ENCODE data around the gene PLEKHA6.

Gene PLEKHA6

DNA sequence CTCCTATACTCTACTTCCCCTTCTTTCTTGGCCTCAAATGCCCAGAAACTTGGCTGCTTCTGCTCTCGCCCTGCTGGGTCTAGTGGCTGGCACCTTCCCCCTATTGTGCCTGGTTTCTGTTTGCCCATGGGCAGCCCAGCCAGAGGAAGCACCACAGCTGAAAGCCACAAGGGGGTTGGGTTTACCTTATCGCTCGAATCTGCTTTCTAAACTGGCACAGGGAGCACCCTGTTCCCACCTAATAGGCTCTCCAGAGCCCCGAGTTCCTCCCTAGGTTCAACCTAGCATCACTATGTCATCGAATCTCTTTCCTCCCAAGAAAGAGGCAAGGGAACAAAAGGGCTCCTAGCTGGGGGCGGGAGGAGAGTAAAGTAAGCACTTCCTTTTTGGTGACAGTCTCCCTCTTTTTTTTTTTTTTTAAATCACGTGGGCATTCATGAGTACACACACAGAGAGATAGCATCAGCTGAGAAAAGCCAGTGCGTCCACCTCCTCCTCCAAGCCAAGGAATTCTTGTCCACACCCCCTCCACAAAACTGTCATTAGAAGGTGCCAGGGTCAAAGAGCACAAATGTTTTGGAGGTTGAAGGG lies 72.8 kb downstream of the PLEKHA6 start:
- no peak for DNase-seq (ENCODE audit: low read depth in 2 of 2)

DNA sequence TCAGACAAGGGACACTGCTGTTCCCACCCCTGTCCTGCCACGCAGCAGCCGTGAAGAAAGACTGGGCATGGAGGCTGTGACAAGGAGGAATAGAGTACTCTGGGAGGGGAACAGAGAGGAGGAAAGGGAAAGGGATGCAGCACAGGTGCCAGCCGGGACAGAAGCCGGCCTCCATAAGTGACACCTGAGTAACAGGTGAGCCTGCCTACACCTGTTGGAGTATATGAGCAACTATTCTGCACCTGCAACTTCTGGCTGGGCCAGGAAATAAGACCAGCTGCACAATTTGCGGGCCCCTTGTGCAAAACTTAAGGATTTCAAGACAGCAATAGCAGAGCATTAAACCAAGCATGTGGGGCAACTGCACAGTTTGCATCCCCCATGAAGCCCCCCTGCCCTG lies 73.4 kb downstream of the PLEKHA6 start:
- no peak for DNase-seq (ENCODE audit: low read depth in 2 of 2)

DNA sequence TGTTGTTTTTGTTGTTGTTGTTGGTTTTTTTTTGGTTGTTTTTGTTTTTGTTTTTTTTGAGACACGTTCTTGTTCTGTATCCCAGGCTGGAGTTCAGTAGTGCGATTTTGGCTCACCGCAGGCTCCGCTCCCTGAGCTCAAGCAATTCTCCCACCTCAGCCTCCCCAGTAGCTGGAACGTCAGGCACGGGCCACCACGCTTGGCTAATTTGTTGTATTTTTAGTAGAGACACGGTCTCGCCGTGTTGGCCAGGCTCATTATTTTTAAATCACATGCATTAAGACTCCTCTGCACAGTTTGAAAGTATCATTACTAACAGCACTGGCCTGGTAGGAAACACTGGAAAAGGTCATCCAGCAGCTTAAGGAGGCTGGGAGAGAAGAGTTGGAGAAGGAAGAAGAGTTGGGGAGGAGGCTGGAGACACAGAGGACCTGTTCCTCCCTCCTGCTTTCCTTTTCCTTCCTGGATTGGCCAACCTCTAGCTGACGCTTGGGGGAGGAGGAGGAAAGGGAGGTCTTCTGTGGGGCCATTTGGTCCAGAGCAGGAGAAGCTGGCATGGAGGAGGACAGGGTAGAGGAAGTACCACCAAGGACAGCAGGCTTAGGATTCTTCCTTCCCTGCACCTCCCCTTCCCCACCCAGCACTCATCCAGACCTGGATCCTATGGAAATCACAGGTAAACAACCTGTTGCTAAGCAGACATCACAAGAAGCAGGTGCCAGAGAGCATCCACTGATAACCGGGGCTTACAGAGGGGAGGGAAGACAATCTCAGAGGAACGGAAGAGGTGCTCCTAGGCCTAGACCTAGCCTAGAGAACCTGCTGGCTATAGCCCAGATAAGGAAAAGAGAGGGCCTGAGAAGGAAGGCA lies 74.1 kb downstream of the PLEKHA6 start:
- no peak for DNase-seq (ENCODE audit: low read depth in 2 of 2)

DNA sequence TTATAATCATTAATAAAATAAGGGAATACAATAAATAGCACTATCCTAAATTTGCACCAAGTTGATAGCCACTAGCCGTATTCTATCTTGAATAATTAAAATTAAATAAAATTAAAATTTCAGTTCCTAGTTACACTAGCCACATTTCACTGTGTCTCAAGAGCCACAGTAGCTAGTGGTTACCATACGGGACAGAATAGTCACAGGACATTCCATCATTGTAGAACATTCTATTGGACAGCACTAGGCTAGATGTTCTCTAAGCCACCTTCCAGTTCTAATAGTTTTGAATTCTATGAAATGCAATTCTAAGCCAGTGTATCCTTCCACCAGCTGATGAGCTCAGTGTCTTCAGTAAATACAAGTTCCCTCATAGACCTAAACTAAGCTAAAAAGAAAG lies 74.8 kb downstream of the PLEKHA6 start:
- DNase-seq (ENCODE audit: low read depth in 2 of 2), result no peak

DNA sequence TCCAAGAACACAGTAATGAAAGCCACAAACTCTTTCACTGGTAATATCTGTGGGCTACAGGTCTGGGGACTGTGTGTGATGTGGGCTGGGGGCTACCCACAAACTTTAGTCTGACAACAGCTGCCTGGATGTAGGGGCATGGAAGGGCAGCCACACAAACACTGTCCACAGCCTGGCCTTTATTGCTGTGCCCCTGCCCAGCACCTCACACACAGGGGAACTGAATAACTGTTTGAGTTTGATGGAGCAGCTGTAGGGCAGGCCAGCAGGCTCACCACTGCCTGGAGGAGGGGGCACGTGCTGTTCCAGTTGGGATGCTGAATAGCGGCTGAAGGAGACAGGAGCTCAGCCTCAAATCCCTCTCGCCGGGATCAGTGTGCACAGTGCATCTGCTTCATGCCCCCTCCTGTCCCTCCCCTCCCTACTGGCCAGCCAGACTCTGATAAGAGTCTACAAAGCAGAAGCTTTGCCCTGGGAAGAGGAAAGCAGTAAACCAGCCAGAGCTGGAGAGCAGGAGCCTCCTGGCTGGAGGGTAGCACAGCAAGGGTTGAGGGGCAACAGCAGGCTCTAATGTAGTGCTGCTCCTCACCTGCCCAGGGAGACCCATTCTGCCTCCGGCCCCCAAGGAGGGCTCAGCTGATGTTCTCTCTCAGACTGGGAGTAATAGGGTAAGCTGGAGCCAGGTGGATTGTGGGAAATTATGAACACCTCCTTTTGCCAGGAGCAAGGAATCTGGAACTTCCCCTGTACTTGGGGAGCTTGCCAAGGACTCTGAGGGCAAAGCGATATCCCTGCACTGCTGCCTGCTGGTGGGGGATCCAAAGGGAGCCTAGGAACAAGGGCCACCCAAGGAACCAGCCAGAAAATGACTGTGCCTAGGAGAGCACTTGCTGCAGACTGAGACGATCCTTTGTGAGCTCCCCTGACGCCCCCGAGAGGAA lies 75.7 kb downstream of the PLEKHA6 start:
- DNase-seq (ENCODE audit: low read depth in 2 of 2), result no peak

DNA sequence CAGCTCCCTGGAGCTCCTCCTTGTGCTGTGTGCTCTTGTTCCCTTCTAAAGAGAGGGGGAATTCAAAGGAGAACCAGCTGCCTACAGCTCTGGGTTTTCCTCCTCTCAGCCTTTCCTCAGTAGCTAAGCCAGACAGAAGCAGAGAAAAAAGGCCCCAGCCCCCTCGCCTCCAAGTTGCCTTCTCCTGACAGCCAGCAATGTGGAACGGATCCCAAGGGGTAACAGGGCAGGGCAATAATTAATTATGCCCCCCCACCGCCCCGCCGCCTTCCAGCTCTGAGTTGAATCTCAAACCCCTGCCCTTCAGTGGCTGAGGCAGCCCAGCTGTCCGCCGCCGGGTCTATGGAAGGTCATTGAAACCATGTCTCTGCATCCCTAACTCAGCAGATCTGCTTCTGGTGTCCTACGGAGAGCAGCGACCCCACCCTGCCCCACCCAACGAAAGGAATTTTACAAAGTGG lies 76.9 kb downstream of the PLEKHA6 start:
- DNase-seq (ENCODE audit: low read depth in 2 of 2), result no peak

DNA sequence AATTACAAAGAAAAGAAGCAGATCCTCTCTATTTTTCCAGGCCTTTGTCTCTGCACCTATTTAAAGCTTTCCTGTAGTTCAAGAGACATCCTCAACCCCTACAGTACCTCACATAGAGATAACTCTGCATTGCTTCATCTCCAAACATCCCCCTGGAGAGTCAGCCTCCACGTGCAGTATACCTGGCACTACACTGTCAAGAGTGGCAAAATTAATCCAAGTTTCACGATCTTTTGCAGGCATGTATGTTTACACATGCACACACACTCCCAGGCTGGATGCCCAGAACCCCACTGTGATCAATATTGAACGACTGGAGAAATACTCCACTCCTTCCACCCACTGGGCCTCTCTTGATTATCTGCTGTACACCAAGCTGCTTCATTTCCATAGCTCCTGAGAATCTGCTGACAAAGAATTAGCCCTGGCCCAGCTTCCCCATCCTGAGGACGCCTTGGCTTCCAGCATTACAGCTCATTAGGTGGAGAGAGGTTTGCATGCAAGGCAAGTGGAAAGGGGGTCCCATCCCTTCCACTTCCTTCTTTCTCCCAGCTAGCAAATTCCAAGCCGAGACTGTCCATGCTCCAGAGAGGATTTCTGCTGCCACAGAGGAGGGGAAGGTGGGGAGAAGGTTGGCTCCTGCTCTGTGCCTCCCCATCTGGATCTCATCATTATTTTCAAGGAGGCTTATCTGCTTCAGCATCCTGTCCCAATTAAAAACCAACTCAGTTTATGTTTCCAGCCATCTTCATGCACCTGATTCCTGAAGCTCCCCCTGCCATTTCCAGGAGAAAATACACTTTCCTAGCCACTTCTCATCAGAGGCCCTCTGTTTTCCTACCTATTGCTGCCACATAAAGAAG lies 79.4 kb downstream of the PLEKHA6 start:
- no peak for DNase-seq (ENCODE audit: low read depth in 2 of 2)

DNA sequence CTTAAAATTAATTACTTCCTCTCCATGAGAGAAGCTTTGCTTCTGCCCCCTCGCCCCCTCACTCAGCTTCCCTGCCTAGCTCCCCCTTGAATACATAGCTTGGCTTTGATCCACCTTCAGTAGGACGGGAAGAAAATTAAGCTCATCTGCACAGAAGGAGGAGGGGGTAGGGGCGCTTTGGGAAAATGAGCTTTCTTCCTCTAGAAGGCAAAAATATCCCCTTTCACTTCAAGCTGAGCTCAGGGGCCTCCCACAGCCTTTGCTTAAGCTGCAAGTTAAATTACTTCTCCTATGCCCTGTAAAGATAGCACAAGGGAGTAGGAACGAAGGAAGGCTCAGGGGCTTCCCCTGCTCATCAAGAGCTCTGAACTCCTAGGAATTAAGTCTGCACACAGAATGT lies 80.8 kb downstream of the PLEKHA6 start:
- no peak for DNase-seq (ENCODE audit: low read depth in 2 of 2)

DNA sequence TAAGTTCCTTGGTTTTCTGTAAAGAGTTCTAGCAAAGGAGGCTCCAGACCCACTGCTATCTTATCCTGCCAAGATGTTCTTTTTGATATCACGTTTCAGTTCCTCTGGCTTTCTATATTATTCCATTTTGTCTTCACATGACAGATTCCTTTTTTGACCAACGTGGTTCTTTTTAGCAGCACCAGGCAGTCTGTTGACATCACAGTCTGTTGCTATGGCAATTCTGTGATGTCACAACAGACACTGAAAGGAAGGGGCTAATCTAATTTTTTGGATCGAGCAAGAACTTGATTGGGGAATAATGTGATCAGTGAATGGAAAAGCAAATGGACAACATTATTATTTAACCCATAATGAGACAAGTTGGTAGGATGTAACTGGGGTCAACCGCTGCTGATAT lies 81.5 kb downstream of the PLEKHA6 start:
- no peak for DNase-seq (ENCODE audit: low read depth in 2 of 2)

DNA sequence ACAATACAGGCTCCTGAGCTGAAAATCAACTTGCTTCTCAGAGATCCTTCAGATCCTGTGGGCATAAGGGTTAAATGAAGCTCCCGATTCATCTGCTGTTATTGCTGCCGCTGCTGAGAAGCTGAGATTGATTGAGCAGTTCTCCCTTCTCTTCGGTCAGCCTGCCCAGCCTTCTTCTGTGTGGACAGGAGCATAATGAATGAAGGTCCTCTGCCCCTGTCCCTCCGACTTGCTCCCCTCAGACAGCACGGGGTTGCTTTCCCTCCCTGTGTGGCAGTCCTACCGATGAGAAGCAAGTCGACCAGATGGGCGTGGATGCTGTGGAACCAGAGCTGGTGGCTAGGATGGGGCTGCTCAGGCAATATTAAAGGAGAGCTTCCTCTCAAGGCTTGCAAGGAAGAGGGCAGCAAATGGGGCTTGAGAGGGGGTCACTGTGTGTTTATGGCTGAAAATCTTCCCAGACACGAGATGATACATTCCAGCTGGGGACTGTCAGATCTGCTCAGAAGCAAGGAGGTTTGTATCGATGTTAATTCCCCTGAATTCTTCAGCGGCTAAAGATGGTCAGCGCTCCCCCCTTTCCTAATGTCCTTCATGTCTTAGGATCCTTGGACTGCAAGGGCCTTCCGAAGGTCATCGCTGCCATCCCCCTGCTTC lies 82.0 kb downstream of the PLEKHA6 start:
- DNase-seq (ENCODE audit: low read depth in 2 of 2), result no peak

DNA sequence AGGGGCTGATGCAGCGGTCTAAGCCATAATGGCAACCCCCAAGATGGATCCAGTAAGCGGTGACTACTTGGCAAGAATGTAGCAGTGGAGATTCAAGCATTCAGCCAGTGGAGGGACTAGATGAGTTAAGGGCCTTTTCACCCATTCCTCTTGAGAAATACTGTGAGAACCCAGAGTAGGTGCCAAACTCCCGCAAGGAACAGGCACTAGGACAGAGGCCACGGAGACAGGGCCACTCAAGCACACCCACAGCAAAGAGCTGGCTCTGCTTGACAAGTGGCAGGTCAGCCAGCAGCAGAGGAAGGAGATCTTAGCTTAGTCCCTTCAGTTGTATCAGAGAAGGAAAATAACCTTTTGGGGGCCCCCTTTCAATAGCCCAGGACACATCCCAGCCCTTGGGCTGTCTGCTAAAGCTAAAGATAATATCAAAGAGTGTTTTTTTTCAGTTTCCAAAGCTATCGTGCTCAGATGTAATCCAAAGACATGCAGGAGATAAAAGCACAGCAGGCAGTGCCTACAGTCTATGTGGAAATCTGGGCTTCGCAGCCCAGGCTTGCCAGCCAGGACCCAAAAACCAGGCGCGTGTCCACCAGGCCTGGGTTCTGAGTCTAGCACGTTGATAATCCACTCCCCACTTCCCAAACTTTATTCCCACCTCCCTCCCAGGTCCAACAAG lies 83.9 kb downstream of the PLEKHA6 start:
- no peak for DNase-seq (ENCODE audit: low read depth in 2 of 2)

DNA sequence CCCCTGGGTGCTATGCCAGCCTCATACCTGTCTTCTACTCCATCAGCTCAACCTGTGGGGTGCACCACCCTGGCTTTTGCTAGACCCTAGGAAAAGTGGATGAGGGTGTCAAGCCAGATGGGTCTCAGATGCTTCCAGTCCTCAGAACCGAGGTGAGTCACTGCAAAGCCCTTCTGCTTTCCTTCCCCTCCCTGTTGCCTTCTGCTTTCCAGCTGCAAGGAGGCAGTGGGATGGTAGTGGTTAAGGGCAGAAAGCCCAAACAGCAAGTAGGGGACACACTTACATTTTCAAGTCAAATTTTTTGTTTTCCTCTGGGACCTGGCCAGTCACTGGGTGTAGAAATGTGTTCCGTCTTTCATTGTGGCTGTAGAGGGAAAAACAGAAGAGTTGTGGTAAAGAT lies 85.3 kb downstream of the PLEKHA6 start:
- DNase-seq (ENCODE audit: low read depth in 2 of 2), result no peak

DNA sequence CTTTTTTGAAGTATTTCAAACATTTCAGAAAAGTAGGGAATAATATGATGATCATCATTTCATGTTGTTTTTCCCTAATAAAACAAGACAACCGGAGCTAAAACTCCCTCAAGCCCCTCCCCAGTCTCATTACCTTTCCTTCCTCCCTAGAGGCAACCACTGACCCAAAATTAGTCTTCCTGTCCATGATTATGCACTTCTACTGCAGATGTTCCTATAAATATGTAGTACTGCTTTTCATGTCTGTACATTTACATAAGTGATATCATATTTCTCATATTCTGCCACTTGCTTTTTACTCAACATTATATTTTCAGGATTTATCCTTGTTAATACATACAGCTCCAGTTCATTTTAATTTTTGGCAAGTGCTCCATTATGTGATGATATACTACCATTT lies 87.2 kb downstream of the PLEKHA6 start:
- DNase-seq (ENCODE audit: low read depth in 2 of 2), result no peak

DNA sequence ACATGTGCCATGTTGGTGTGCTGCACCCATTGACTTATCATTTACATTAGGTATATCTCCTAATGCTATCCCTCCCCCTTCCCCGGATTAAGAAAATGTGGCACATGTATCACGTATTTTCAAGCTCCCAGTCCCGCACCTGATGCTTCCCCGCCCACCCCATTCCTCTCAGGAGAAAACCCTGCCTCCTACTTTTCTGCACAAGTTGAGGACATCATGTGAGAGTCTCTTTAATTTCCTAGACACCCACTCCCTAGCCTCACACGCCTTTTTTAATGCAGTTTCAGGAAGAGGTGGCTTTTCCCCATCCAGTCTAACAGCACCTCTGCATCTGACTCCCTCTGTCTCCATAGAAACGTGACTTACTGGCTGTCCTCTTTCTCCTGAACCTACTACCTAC lies 87.8 kb downstream of the PLEKHA6 start:
- DNase-seq (ENCODE audit: low read depth in 2 of 2), result no peak

DNA sequence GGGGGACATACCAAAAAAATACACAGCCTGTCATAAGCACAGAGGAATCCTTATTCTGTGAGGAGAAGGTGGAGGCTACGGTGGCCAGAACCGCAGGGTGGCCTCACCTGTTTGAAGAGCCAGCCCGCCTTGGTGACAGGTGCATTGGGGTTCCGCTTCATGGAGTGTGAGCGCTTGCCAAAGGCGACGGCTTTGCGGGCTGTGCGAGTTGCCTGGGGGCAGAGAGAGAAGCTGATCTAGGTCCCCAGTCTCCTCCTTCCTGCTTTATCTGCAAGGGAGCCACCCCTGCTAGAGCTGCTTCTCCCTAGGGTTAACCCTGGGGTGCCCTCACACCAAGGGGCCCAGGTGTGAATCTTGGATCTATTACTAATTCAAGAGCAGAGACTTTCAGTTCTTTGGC lies 91.6 kb downstream of the PLEKHA6 start:
- no peak for DNase-seq (ENCODE audit: low read depth in 2 of 2)

DNA sequence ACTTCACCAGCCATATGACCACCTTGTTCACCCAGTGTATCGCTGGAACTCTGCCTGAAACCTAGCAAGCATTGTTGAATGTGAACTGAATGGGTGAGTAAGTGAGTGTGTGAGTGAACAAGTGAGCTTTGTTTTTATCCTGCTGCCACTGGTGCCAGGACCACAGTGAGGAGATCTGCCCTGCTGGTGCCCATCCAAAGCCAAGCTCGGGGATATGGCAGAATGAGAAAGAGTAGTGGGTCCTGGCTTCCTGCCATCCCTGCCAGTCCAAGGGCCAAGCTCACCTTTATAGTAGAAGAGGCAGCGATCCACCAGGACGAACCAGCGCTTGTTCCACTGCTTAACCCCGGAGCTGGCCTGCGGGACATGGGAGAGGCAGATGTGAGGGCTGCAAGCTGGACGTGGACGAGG lies 92.5 kb downstream of the PLEKHA6 start:
- no peak for DNase-seq (ENCODE audit: low read depth in 2 of 2)

DNA sequence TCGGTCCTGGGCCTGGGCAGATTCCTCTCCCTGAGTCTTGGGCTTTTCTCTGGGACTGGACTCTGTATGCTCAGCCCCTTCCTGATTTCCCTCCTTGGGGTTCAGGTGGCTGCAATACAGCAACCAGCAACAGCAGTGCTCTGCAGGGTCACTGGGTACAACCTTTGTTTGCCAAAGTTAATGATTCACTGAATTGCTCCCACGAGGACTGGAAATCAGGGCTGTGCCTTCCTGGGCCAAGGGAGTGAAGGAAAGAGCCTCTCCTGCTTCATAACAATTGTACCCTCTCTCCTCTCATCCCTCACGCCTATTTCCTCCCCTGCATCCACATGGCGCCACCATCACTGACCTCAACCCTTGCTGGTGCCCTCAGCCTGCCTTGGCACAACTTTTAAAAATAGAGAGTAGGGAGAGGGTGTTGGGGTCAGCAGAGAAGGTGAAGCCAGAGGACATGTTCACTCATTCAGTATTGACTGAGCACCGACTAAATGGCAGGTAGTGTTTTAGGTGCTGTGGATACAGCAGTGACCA lies 93.2 kb downstream of the PLEKHA6 start:
- DNase-seq (ENCODE audit: low read depth in 2 of 2), result no peak

DNA sequence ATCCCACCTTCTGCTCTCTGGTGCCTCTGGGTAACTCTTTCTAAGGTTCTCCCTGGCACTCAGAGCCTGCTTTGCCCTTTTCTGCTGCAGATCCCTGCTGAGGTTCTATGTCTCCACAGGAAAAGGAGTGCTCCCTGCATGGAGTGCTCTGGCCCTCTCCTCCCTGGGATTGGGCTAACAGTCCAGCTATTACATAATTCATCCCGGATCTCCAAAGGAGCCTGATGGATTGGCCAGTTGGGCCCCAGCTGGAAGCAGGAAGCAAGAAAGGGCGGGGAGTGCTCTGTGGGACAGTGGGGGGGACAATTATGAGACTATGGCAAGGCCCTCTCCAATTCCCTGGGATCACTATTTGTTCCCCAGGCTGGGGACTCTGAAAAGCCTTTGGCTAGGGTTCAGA lies 94.1 kb downstream of the PLEKHA6 start:
- no peak for DNase-seq (ENCODE audit: low read depth in 2 of 2)

DNA sequence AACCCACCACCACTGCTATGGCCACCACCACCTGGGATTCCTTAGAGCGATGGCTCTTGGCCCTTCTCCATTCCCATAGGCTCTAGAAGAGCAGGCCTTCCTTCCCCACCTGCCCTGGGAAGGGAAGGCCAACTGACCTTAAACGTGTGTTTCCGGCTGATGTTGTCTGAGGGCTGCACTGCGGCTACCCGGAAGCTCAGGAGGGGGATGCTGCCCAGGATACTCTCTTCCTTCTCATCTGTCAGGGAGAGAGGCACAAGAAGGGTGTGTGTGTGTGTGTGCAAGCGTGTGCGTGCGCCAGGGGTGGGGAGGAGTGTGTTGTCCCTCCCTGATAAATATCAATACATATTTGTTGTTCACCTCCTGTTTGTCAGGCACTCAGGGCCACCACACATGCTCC lies 94.9 kb downstream of the PLEKHA6 start:
- no peak for DNase-seq (ENCODE audit: low read depth in 2 of 2)
